Heart left ventricle (tissue), 13 donors: ENCODE measurements around the gene ARPC1B.

ENCODE experiments used
- POLR2A ChIP-seq, 2 donors: fragments of 450-650 bp; IDR thresholded peaks; one replicate each; pipeline ENCODE4 v1.6.1; 2017; ENCODE audit warnings: antibody characterized with exemption in 2 of 2, mild to moderate bottlenecking in 2 of 2, moderate library complexity in 2 of 2
- TF ChIP-seq, protein P1 (sequence below), 12 donors: fragments of 200-600 bp; sonication (generic) in 4 of 12; IDR thresholded peaks; one replicate each; pipeline versions ENCODE4 v1.5.0 to v1.8.0; 2018 to 2022; ENCODE audit warnings: antibody characterized with exemption in 12 of 12, mild to moderate bottlenecking in 5 of 12
- donor health status: ischemic (EF 13 %, LVEDD 7.1; RV severe dilation, severe dysfunction).
- donor health status: DM: no; HTN: yes; CAD: no.
- donor health status: DM: no; HTN: no; CAD: no.
- donor health status: ischemic (EF 25% LVEDD 6.9; RV normal size, moderate dysfunction).
- donor health status: ischemic (EF 25% LVEDD 5.7; RV mildly dilated, moderate dysfunction).
- donor health status: ischemic (EF 35%, LVEDD 5.7; RV mildly dilated, moderate dysfunction).
- donor health status: nonischemic (EF 11% LVEDD 7.7; RV severe dilation, severe dysfunction).
- donor health status: DM: yes; HTN: yes; CAD: no.
- donor health status: PGD.
- donor health status: ischemic (EF 29% LVEDD 5.4; RV normal size, mild dysfunction).
- donor health status: nonischemic (EF 23%, LVEDD 6.1; RV moderate dilation, normal function).

- TF ChIP-seq, protein P1, sequence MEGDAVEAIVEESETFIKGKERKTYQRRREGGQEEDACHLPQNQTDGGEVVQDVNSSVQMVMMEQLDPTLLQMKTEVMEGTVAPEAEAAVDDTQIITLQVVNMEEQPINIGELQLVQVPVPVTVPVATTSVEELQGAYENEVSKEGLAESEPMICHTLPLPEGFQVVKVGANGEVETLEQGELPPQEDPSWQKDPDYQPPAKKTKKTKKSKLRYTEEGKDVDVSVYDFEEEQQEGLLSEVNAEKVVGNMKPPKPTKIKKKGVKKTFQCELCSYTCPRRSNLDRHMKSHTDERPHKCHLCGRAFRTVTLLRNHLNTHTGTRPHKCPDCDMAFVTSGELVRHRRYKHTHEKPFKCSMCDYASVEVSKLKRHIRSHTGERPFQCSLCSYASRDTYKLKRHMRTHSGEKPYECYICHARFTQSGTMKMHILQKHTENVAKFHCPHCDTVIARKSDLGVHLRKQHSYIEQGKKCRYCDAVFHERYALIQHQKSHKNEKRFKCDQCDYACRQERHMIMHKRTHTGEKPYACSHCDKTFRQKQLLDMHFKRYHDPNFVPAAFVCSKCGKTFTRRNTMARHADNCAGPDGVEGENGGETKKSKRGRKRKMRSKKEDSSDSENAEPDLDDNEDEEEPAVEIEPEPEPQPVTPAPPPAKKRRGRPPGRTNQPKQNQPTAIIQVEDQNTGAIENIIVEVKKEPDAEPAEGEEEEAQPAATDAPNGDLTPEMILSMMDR (IDR thresholded peaks at IDR 0.05): no peak
- TF ChIP-seq POLR2A (IDR thresholded peaks at IDR 0.05): no peak
Observed at GRCh38 chr7:99407872-99408378, 33.4 kb downstream of the ARPC1B start.
